ENCODE data around the gene TPRA1. TPM values are rescaled to one million over a fixed set of nuclear protein-coding genes. Genes with fewer than 3 reads are reported as not detected.
A peak's percentile ranks its signal among the peaks of the same experiment; 100 is the strongest.

Gene TPRA1
- total RNA-seq, 1 donor from 2014 or later: 21.2 TPM

DNA sequence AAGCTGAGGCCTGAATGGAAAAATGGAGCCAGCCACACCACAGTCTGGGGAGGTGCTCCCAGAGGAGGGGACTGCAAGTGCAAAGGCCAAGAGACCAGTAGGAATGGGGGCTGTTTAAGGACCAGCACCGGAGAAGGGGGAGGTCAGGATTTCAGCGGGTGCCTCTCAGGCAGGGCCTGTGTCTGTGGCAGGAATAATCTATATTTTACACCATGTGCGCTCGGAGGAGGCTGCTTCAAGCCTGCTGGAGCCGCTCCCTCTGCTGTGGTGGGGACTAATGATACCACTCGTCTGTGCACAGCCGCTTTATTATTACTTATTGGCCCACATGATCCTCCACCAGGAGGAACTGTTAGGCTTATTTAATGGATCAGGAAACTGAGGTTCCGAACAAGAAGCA is 45.3 kb downstream of the TPRA1 start:
- Mint-ChIP-seq H3K36me3 (ENCODE audit: unreplicated experiment) (no peaks in the 10 kb centered on the region), H3K4me3 (ENCODE audit: unreplicated experiment) (peak overlapping the region; percentile 84), H3K4me1 (ENCODE audit: low read depth, unreplicated experiment) (peaks cover 45% of the 10 kb centered on the region), H3K27me3 (ENCODE audit: unreplicated experiment) (peaks cover 15% of the 10 kb centered on the region), H3K9me3 (ENCODE audit: unreplicated experiment) (peaks cover 10% of the 10 kb centered on the region), H3K27ac (ENCODE audit: unreplicated experiment) (peak overlapping the region; percentile 100)
- DNase-seq: peak; percentile 60
- TF ChIP-seq, protein P1, sequence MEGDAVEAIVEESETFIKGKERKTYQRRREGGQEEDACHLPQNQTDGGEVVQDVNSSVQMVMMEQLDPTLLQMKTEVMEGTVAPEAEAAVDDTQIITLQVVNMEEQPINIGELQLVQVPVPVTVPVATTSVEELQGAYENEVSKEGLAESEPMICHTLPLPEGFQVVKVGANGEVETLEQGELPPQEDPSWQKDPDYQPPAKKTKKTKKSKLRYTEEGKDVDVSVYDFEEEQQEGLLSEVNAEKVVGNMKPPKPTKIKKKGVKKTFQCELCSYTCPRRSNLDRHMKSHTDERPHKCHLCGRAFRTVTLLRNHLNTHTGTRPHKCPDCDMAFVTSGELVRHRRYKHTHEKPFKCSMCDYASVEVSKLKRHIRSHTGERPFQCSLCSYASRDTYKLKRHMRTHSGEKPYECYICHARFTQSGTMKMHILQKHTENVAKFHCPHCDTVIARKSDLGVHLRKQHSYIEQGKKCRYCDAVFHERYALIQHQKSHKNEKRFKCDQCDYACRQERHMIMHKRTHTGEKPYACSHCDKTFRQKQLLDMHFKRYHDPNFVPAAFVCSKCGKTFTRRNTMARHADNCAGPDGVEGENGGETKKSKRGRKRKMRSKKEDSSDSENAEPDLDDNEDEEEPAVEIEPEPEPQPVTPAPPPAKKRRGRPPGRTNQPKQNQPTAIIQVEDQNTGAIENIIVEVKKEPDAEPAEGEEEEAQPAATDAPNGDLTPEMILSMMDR (IDR thresholded peaks at IDR 0.05; ENCODE audit: partially characterized antibody, unreplicated experiment): no peak

DNA sequence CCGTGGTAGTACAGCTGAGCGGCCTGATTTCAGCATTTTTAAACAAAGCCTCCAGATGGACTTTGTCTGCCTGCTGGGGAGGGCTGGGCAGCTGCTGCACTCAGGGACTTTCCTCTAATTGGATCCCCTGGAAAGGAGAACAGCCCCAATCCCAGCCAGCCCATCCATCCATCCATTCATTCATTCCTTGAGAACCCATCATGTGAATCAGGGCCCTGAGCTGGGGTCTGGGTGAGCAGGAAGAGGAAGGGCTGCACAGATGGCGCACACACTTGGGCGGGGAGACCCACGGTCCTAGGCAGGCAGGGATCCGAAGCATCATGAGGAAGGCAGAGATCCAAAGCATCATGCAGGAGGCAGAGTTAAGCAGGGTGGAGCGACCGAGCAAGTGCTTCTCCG is 45.7 kb downstream of the TPRA1 start:
- Mint-ChIP-seq H3K27me3 (ENCODE audit: unreplicated experiment) (peaks cover 15% of the 10 kb centered on the region), H3K4me3 (ENCODE audit: unreplicated experiment) (peak overlapping the region; percentile 84), H3K9me3 (ENCODE audit: unreplicated experiment) (peaks cover 10% of the 10 kb centered on the region), H3K4me1 (ENCODE audit: low read depth, unreplicated experiment) (peaks cover 45% of the 10 kb centered on the region), H3K27ac (ENCODE audit: unreplicated experiment) (peak overlapping the region; percentile 100), H3K36me3 (ENCODE audit: unreplicated experiment) (no peaks in the 10 kb centered on the region)
- DNase-seq: peak; percentile 68
- TF ChIP-seq, protein P1 (IDR thresholded peaks at IDR 0.05; ENCODE audit: partially characterized antibody, unreplicated experiment): no peak

DNA sequence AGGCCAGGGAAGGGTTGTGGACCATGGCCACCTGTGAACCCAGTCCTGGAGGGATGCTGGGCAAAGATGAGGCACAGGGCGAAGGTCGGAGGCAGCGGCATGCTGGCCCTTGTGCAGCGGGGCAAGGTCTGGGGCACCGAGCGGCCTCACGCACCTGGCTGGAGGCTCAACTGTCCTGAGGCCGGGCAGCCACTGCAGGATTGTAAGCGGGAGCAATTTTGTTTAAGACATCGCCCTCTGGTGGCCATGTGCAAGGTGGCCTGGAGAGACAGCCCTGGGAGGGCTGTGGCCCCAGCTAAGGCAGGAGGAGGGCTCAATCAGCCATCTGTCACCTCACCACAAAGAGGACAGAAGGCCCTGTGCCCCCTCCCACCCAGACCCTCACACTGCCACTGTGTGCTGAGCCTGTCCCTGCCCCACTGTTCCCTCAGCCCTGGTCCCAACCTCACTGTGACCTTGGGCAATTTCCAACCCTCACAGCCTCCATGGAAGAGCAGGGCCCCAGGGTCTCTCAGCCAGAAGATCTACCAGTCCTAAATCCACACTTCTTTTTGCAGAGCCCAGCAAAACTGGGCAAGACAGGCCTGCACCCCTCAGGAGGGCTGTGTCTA is 46.2 kb downstream of the TPRA1 start:
- DNase-seq: peak; percentile 88
- TF ChIP-seq, protein P1 (IDR thresholded peaks at IDR 0.05; ENCODE audit: partially characterized antibody, unreplicated experiment): peak; percentile 99
- no peaks in the 10 kb centered on the region for H3K36me3 Mint-ChIP-seq (ENCODE audit: unreplicated experiment)
- H3K4me1 Mint-ChIP-seq (ENCODE audit: low read depth, unreplicated experiment): peaks cover 42% of the 10 kb centered on the region
- peak overlapping the region; percentile 100 for H3K27ac Mint-ChIP-seq (ENCODE audit: unreplicated experiment)
- H3K27me3 Mint-ChIP-seq (ENCODE audit: unreplicated experiment): peaks cover 18% of the 10 kb centered on the region
- peaks cover 9% of the 10 kb centered on the region for H3K9me3 Mint-ChIP-seq (ENCODE audit: unreplicated experiment)
- H3K4me3 Mint-ChIP-seq (ENCODE audit: unreplicated experiment): peak overlapping the region; percentile 84

DNA sequence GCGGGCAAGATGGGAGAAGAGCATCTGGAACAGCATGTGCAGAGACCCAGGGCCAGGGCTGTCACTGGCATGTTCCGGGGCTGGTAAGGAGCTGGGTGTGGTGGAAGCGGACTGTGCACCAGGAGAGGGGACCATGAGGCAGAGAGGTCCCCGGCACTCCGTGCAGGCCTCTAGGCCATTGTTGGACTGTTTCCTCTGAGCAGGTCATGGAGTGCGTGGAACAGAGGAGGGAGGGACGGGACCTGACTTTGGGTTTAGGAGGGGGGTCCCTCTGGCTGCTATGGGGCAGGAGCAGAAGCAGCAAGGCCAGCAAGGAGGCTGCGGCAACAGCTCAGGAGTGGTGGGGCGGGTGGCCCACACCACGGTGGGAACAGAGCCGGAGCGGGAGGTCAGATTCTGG is 47.1 kb downstream of the TPRA1 start:
- no peak overlapping the region for H3K4me3 Mint-ChIP-seq (ENCODE audit: unreplicated experiment)
- peaks cover 18% of the 10 kb centered on the region for H3K27me3 Mint-ChIP-seq (ENCODE audit: unreplicated experiment)
- TF ChIP-seq, protein P1 (IDR thresholded peaks at IDR 0.05; ENCODE audit: partially characterized antibody, unreplicated experiment): no peak
- no peak for DNase-seq
- H3K27ac Mint-ChIP-seq (ENCODE audit: unreplicated experiment): peak overlapping the region; percentile 100
- H3K4me1 Mint-ChIP-seq (ENCODE audit: low read depth, unreplicated experiment): peaks cover 42% of the 10 kb centered on the region
- H3K36me3 Mint-ChIP-seq (ENCODE audit: unreplicated experiment): no peaks in the 10 kb centered on the region
- peaks cover 9% of the 10 kb centered on the region for H3K9me3 Mint-ChIP-seq (ENCODE audit: unreplicated experiment)

DNA sequence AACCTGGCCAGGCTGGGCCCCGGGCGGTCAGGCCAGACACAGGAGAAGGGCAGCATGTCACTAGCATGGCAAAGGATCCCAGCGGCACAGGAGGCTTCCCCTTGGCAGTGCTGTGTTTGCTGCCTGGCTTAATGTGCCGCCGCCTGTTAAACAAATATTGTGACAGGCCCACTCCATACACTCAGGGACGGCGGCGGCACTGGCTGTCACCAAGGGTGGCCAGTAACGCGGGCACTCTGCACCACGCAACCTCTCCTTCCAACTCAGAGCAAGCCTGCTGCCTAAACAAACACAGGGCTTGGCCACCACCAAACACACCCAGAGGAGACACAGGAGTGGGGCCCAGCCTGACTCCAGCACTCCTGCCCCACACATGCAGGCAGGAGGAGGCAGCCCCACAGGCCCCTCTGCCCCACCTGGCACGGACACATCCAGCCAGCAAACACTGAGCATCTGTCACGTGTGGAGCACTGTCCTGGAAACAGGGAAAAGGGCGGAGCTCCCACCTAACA is 48.0 kb downstream of the TPRA1 start:
- Mint-ChIP-seq H3K27me3 (ENCODE audit: unreplicated experiment) (peaks cover 14% of the 10 kb centered on the region), H3K4me1 (ENCODE audit: low read depth, unreplicated experiment) (peaks cover 42% of the 10 kb centered on the region), H3K27ac (ENCODE audit: unreplicated experiment) (peak overlapping the region; percentile 48), H3K4me3 (ENCODE audit: unreplicated experiment) (no peak overlapping the region), H3K36me3 (ENCODE audit: unreplicated experiment) (no peaks in the 10 kb centered on the region), H3K9me3 (ENCODE audit: unreplicated experiment) (peaks cover 9% of the 10 kb centered on the region)
- DNase-seq: no peak
- TF ChIP-seq, protein P1 (IDR thresholded peaks at IDR 0.05; ENCODE audit: partially characterized antibody, unreplicated experiment): no peak

Measured in glutamatergic neuron (in vitro differentiated cells).